ENCODE measurements around the gene TMSB4X. TPM values are rescaled to one million over a fixed set of nuclear protein-coding genes. Genes with fewer than 3 reads are reported as not detected.

The TMSB4X gene
- total and polyA plus RNA-seq, 2 of the 8 experiments (the other 6 are each of a cell fraction or from before 2014, with no cell fraction given), result 2,063 to 2,112 TPM

DNA sequence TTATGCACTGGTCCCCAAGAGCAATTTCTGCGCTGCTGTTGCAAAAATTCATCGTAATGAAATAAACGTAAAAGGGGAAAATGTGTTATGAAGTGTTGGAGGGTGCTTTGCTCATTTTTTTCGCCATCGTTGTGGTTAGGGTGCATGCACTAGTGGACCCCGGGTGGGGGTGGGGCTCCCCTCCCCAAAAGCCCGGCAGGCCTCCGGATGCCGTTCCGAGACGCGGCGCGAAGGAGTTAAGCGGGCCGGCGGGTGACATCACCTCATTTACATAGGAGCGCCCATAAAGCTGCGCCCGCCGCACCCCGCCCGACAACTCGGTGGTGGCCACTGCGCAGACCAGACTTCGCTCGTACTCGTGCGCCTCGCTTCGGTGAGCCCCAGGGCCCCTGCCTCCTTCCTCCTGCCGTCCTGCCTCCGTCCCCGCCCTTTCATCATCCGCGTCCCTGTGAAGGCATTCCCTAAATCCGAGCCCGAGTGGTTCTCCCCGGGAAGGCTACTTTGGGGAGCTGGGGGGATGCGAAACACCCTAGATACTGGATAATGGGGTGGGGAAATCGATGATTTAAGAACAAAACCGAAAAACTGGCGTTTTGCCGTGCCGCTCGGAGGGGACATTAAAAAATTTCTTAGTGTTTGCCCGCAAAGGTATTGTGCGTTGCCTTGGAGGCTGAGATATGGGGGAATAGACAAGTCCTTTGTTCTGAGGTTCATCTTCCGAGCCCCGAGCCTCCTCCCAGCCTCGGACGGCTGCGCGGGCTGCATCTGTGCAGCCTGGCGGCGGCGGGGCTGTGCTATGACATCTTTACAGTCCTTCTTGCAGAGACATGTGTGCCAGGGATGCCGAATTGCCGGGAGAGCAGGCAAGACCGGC, at the start of gene TMSB4X (continued):
- TF ChIP-seq CBX5 (IDR thresholded peaks at IDR 0.05; ENCODE audit: low read depth, low read length) (no peak), MAFK (IDR thresholded peaks at IDR 0.05; ENCODE audit: low read depth, low read length) (no peak), HDAC6 (IDR thresholded peaks at IDR 0.05; ENCODE audit: low read depth, low read length) (no peak), SUZ12 (IDR thresholded peaks at IDR 0.05; ENCODE audit: low read length) (no peak), HDAC2 (IDR thresholded peaks at IDR 0.05; ENCODE audit: borderline replicate concordance in 1 of 2, low read depth in 2 of 2, low read length in 2 of 2) (no peak), PHF8 (conservative IDR thresholded peaks at IDR 0.05; ENCODE audit: low read depth, low read length) (peak; percentile 74), RFX5 (IDR thresholded peaks at IDR 0.05; ENCODE audit: borderline replicate concordance, low read depth, low read length) (no peak)
- TF ChIP-seq, protein P1, sequence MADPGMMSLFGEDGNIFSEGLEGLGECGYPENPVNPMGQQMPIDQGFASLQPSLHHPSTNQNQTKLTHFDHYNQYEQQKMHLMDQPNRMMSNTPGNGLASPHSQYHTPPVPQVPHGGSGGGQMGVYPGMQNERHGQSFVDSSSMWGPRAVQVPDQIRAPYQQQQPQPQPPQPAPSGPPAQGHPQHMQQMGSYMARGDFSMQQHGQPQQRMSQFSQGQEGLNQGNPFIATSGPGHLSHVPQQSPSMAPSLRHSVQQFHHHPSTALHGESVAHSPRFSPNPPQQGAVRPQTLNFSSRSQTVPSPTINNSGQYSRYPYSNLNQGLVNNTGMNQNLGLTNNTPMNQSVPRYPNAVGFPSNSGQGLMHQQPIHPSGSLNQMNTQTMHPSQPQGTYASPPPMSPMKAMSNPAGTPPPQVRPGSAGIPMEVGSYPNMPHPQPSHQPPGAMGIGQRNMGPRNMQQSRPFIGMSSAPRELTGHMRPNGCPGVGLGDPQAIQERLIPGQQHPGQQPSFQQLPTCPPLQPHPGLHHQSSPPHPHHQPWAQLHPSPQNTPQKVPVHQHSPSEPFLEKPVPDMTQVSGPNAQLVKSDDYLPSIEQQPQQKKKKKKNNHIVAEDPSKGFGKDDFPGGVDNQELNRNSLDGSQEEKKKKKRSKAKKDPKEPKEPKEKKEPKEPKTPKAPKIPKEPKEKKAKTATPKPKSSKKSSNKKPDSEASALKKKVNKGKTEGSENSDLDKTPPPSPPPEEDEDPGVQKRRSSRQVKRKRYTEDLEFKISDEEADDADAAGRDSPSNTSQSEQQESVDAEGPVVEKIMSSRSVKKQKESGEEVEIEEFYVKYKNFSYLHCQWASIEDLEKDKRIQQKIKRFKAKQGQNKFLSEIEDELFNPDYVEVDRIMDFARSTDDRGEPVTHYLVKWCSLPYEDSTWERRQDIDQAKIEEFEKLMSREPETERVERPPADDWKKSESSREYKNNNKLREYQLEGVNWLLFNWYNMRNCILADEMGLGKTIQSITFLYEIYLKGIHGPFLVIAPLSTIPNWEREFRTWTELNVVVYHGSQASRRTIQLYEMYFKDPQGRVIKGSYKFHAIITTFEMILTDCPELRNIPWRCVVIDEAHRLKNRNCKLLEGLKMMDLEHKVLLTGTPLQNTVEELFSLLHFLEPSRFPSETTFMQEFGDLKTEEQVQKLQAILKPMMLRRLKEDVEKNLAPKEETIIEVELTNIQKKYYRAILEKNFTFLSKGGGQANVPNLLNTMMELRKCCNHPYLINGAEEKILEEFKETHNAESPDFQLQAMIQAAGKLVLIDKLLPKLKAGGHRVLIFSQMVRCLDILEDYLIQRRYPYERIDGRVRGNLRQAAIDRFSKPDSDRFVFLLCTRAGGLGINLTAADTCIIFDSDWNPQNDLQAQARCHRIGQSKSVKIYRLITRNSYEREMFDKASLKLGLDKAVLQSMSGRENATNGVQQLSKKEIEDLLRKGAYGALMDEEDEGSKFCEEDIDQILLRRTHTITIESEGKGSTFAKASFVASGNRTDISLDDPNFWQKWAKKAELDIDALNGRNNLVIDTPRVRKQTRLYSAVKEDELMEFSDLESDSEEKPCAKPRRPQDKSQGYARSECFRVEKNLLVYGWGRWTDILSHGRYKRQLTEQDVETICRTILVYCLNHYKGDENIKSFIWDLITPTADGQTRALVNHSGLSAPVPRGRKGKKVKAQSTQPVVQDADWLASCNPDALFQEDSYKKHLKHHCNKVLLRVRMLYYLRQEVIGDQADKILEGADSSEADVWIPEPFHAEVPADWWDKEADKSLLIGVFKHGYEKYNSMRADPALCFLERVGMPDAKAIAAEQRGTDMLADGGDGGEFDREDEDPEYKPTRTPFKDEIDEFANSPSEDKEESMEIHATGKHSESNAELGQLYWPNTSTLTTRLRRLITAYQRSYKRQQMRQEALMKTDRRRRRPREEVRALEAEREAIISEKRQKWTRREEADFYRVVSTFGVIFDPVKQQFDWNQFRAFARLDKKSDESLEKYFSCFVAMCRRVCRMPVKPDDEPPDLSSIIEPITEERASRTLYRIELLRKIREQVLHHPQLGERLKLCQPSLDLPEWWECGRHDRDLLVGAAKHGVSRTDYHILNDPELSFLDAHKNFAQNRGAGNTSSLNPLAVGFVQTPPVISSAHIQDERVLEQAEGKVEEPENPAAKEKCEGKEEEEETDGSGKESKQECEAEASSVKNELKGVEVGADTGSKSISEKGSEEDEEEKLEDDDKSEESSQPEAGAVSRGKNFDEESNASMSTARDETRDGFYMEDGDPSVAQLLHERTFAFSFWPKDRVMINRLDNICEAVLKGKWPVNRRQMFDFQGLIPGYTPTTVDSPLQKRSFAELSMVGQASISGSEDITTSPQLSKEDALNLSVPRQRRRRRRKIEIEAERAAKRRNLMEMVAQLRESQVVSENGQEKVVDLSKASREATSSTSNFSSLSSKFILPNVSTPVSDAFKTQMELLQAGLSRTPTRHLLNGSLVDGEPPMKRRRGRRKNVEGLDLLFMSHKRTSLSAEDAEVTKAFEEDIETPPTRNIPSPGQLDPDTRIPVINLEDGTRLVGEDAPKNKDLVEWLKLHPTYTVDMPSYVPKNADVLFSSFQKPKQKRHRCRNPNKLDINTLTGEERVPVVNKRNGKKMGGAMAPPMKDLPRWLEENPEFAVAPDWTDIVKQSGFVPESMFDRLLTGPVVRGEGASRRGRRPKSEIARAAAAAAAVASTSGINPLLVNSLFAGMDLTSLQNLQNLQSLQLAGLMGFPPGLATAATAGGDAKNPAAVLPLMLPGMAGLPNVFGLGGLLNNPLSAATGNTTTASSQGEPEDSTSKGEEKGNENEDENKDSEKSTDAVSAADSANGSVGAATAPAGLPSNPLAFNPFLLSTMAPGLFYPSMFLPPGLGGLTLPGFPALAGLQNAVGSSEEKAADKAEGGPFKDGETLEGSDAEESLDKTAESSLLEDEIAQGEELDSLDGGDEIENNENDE (IDR thresholded peaks at IDR 0.05; ENCODE audit: insufficient replicate concordance, low read length), result no peak

Data from H1 (cell line).